IPS-15b (cell line): ENCODE results near the gene MNX1.
A peak's percentile ranks its signal among the peaks of the same experiment; 100 is the strongest.

ENCODE experiments used
- H3K27me3 ChIP-seq: one replicate; pipeline ENCODE4 v1.6.1; 2013; ENCODE audit warnings: low read length; ENCODE audit not compliant: control insufficient read depth, insufficient read depth
- H3K36me3 ChIP-seq: one replicate; pipeline ENCODE4 v1.6.1; 2013; ENCODE audit warnings: low read length; ENCODE audit not compliant: control insufficient read depth, insufficient read depth
- H3K4me1 ChIP-seq: one replicate; pipeline ENCODE4 v1.6.1; 2013; ENCODE audit warnings: mild to moderate bottlenecking, low read length; ENCODE audit not compliant: control insufficient read depth, insufficient read depth
- H3K4me3 ChIP-seq: one replicate; pipeline ENCODE4 v1.5.1; 2013; ENCODE audit warnings: low read depth, low read length
- H3K9ac ChIP-seq: one replicate; pipeline ENCODE4 v1.6.1; 2013; ENCODE audit warnings: low read depth, mild to moderate bottlenecking, low read length
- H3K9me3 ChIP-seq: one replicate; pipeline ENCODE4 v1.6.1; 2013; ENCODE audit warnings: mild to moderate bottlenecking, low read length; ENCODE audit not compliant: control insufficient read depth, insufficient read depth

The MNX1 gene

DNA sequence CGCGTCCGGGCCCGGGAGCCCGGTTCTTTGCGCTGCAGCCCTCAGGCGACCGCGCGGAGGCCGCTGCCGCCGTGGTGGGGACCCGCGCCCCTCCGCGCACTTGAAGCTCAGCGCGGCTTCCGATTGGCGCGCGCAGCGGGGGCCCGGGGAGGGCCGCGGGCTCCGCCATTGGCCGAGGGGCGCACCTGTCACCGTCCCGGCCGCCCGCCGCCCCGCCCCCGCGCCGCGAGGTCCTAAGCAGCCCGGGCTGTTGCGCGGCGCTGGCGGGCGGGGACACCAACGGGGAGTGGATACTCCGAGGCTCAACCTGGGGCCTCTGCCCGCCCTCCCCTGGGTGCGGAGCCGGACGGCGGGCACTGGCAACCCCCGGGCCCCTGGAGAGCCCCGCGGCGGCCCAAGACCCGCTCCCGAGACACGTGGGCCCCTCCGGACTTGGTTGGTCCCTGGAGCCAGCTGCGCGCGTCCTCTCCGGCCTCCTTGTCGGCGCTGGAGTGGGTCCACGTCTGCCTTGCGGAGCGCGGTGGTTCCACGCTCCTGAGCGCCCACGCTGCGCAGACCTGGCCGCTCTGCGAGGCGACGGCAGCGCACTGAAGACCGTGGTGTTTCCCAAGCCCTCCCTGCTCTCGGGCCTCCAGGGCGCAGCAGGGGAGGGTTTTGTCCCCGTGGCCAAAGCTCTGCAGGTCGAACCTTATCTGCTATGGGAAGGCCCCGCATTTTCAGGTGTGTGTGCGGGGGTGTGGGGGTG, at the start of gene MNX1:
Gene MNX1, minus strand, starts transcription at position 76 of the 745 bp plus-strand sequence. CDS start 313 bp downstream, outside the sequence.
- peaks cover 17% of the 10 kb centered on the region for H3K4me1 ChIP-seq
- no peaks in the 10 kb centered on the region for H3K9me3 ChIP-seq
- H3K27me3 ChIP-seq: peaks cover 91% of the 10 kb centered on the region
- no peaks in the 10 kb centered on the region for H3K36me3 ChIP-seq
- peak within 1 kb of the TSS; percentile 61 for H3K4me3 ChIP-seq
- no peak within 1 kb of the TSS for H3K9ac ChIP-seq

DNA sequence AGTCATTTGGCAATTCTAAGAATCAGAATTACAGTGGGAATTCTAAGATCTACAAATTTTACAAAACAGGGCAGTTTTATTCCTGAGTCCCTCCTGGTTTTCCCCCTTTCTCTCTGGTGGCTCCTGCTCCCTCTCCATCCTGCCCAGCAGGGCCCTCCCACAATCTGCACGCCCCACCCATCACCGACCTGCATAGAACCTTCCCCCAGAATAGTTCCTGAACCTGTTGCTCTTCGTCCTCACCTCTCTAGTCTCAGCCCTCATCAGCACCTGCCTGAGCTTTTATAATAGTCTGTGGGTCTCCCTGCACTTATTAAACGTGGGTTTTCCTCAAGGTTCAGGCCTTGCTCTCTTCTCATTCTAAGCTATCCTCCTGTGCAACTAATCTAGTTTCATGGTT, 49.1 kb upstream of the MNX1 start:
- Histone ChIP-seq H3K9me3 (no peaks in the 10 kb centered on the region), H3K4me3 (no peak overlapping the region), H3K27me3 (no peaks in the 10 kb centered on the region), H3K4me1 (no peaks in the 10 kb centered on the region), H3K9ac (no peak overlapping the region), H3K36me3 (no peaks in the 10 kb centered on the region)

DNA sequence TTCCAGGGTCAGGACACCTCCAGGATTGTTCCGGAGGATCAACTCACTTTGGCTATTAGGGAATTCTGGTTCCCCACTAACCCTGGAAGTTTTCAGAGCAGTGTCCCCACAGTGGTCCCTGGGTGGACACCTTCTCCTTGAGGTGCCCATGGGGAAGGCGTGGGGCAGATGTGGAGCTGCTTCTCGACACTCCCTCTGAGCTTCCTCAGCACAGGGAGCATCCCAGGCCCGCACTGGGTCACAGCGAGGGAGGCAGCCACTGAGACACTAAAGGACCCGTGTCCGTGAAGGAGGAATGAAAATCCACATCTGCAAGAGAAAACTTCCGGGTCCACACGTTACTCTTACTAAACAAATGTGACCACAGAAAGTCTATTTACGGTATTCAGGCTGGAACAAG, 48.2 kb upstream of the MNX1 start:
- no peak overlapping the region for H3K9ac ChIP-seq
- no peak overlapping the region for H3K4me3 ChIP-seq
- H3K36me3 ChIP-seq: no peaks in the 10 kb centered on the region
- no peaks in the 10 kb centered on the region for H3K9me3 ChIP-seq
- H3K27me3 ChIP-seq: no peaks in the 10 kb centered on the region
- no peaks in the 10 kb centered on the region for H3K4me1 ChIP-seq

GRCh38 chr7:157058068-157058467, 47.6 kb upstream of the MNX1 start:
- H3K9me3 ChIP-seq: no peaks in the 10 kb centered on the region
- H3K4me1 ChIP-seq: no peaks in the 10 kb centered on the region
- no peak overlapping the region for H3K4me3 ChIP-seq
- H3K27me3 ChIP-seq: no peaks in the 10 kb centered on the region
- H3K9ac ChIP-seq: no peak overlapping the region
- H3K36me3 ChIP-seq: no peaks in the 10 kb centered on the region

DNA sequence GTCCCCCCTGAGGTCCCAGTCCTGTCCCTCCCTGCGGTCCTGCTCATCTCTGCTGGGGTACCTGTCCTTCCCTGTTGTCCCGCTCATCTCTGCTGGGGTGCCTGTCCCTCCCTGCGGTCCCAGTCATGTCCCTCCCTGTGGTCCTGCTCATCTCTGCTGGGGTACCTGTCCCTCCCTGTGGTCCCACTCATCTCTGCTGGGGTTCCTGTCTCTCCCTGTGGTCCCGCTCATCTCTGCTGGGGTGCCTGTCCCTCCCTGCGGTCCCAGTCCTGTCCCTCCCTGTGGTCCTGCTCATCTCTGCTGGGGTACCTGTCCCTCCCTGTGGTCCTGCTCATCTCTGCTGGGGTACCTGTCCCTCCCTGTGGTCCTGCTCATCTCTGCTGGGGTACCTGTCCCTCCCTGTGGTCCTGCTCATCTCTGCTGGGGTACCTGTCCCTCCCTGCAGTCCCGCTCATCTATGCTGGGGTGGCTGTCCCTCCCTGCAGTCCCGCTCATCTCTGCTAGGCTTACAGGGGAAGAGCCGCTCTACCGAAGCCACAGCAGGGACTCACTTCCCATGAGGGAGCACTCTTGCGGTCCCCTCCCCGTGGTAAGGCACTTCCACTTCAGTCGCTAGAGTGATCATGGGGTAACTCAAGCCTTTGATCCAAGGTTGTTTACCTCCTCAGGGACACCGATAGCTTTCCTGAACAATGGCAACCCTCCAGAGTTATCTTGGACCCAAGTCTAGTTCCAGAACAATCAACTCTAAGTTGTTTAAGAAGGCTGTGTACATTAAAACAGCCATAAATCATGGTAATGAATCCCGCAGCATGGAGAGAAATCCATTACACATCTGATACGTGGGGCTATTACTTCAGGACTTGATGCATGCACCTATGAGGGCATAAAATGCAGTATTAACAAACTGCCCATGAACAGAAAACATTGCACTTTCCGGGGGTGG, 46.8 kb upstream of the MNX1 start:
- Histone ChIP-seq H3K9me3 (no peaks in the 10 kb centered on the region), H3K9ac (no peak overlapping the region), H3K27me3 (no peaks in the 10 kb centered on the region), H3K4me3 (no peak overlapping the region), H3K36me3 (no peaks in the 10 kb centered on the region), H3K4me1 (no peaks in the 10 kb centered on the region)

- no peaks in the 10 kb centered on the region for H3K4me1 ChIP-seq
- no peaks in the 10 kb centered on the region for H3K36me3 ChIP-seq
- no peak overlapping the region for H3K9ac ChIP-seq
- no peaks in the 10 kb centered on the region for H3K9me3 ChIP-seq
- H3K4me3 ChIP-seq: no peak overlapping the region
- no peaks in the 10 kb centered on the region for H3K27me3 ChIP-seq
Observed at GRCh38 chr7:157056246-157056645, 45.8 kb upstream of the MNX1 start.

GRCh38 chr7:157054927-157055326, 44.5 kb upstream of the MNX1 start:
- Histone ChIP-seq H3K9ac (no peak overlapping the region), H3K4me3 (no peak overlapping the region), H3K9me3 (no peaks in the 10 kb centered on the region), H3K36me3 (no peaks in the 10 kb centered on the region), H3K27me3 (no peaks in the 10 kb centered on the region), H3K4me1 (no peaks in the 10 kb centered on the region)

GRCh38 chr7:157053118-157053517, 42.7 kb upstream of the MNX1 start:
- no peak overlapping the region for H3K9ac ChIP-seq
- no peaks in the 10 kb centered on the region for H3K4me1 ChIP-seq
- no peaks in the 10 kb centered on the region for H3K36me3 ChIP-seq
- no peaks in the 10 kb centered on the region for H3K27me3 ChIP-seq
- no peaks in the 10 kb centered on the region for H3K9me3 ChIP-seq
- H3K4me3 ChIP-seq: no peak overlapping the region

- no peaks in the 10 kb centered on the region for H3K4me1 ChIP-seq
- H3K4me3 ChIP-seq: no peak overlapping the region
- no peaks in the 10 kb centered on the region for H3K27me3 ChIP-seq
- H3K36me3 ChIP-seq: no peaks in the 10 kb centered on the region
- no peaks in the 10 kb centered on the region for H3K9me3 ChIP-seq
- H3K9ac ChIP-seq: no peak overlapping the region
Observed at GRCh38 chr7:157047148-157047547, 36.7 kb upstream of the MNX1 start.

DNA sequence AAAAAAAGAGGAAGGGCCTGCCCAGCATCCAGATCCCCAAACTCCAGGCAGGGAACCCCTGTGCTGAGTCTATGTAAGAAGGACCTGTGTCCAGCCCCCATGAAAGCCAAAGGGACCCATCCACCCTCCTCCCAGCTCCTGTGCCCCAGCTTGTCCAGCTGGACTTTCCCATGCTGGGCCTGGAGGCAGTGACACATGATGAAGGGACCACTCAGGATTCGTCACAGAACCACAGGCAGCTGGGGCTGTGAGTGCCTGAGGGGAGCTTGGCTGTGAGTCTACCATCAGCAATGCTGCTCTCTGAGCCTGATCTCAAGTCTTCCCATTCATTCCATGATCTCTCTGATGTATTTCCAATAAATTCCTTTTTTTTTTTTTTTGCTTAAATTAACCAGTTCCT, 36.2 kb upstream of the MNX1 start:
- Histone ChIP-seq H3K9ac (no peak overlapping the region), H3K9me3 (no peaks in the 10 kb centered on the region), H3K4me1 (no peaks in the 10 kb centered on the region), H3K4me3 (no peak overlapping the region), H3K36me3 (no peaks in the 10 kb centered on the region), H3K27me3 (no peaks in the 10 kb centered on the region)

DNA sequence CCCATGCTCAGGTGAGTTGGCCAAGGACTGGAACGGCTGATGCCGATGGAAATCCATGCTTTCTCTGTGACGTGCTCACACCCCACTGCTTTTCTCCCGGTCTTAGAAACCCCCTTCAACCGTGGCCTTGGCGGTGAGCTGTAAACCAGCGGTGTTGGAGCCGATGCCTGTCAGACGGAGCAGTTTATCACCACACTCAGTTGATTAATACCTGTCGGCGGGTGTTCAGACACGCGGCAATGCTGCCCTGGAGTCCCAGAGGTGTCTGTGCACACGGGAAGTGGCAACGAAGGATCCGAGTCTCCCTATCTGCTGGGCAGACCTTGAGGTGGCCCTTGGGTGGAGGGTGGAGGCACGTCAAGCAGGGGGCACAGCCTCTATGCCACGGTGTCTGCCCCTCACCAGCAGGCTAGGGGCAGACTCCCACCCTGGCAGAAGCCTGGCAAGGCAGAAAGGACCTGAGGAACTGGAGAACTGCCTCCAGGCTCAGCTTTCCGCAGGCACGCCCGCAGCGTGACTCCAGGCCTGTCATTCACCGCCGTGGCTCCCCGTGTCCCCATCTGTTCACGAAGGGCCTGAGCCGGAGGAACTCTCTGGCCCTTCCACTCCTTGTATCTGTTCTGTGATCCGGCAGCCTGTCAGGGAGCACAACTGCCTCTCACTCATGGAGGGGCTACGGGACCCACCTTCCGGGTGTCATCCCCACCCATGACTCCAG, 34.6 kb upstream of the MNX1 start:
- Histone ChIP-seq H3K27me3 (no peaks in the 10 kb centered on the region), H3K9me3 (no peaks in the 10 kb centered on the region), H3K4me1 (no peaks in the 10 kb centered on the region), H3K4me3 (no peak overlapping the region), H3K9ac (no peak overlapping the region), H3K36me3 (no peaks in the 10 kb centered on the region)
